H1 (cell line): ENCODE results near the gene CC2D1B. TPM values are rescaled to one million over a fixed set of nuclear protein-coding genes. Genes with fewer than 3 reads are reported as not detected.

Experiments used
- ATF2 ChIP-seq: IDR thresholded peaks from 2 replicates; pipeline ENCODE4 v1.6.1; 2012; ENCODE audit warnings: low read length, inconsistent platforms
- polyA plus RNA-seq, 7 experiments: library from polyadenylated mRNA; depleted of rRNA in 3 of 7; stranded (reverse) in 5 of 7; unstranded in 2 of 7; fragments of >200 nt in 5 of 7; fragments of 200-250 nt in 2 of 7; gene quantifications; 1 replicate in 5 of 7; 2 replicates in 1 of 7; 4 replicates in 1 of 7; pipeline versions ENCODE4 v1.2.1 to v1.2.3, GENCODE V29; 2011 to 2013; ENCODE audit warnings: missing spikeins in 2 of 7, mixed read lengths in 2 of 7
- total RNA-seq: library from RNA; stranded (reverse); fragmentation: NEBNext Ultra II Directional; extraction: Animal tissue kit (Norgen Biotek cat#: 25700); gene quantifications from 2 replicates; pipeline ENCODE4 v1.2.1, GENCODE V29; 2021

Gene CC2D1B
- total and polyA plus RNA-seq, 2 of the 8 experiments (the other 6 are each of a cell fraction or from before 2014, with no cell fraction given) = 7.4 to 13.1 TPM

- no peak for TF ChIP-seq ATF2
- TF ChIP-seq, all 59 proteins: peak for 0
Observed at GRCh38 chr1:52355847-52356505, 10.0 kb downstream of the CC2D1B start (continued).
